Measurements from ENCODE around the gene STAMBP. TPM values are rescaled to one million over a fixed set of nuclear protein-coding genes. Genes with fewer than 3 reads are reported as not detected.

Gene STAMBP
- polyA plus RNA-seq, 1 donor (not counting 4 experiments of a cell fraction or from before 2014, with no cell fraction given): 95.4 TPM

DNA sequence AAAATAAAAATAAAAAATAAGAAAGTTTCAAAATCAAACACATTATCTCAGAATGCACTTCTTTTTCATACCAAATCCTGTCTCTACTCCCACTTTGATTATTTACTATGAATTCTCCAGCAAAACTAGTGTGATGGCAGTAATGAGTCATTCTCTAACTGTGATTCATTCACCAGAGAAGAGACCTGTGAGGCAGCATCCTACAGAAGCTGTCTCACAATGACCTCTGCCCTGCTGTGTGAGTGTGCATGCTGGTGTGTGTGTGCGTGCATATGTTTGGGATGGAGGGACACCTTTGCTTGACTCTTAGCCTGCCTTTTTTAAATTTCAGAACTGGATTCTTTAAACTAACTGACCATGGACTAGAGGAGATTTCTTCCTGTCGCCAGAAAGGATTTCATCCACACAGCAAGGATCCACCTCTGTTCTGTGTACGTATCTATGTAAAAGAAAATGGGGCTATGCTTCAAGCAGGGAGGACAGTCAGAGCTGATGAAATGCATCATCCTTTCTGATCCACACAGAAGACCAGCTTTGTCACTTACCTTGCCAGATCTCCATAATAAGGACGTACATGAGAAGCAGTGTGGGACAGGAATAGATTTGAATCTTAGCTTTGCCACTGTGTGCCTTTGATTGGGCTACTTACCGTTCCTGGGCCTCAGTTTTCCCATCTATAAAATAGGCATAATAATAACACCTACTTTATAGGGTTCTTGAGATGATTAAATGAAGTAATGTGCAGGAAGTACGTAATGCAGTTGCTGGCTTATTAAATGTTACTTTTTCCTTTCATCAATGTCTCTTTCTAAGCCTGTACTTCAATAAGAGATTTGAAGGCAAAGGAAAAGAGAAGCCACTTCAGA is 31.2 kb downstream of the STAMBP start:
- no peaks in the 10 kb centered on the region for H3K9me3 ChIP-seq (ENCODE audit: control insufficient read depth, low read depth, low read length)
- FAIRE-seq (peak; percentile 94), DNase-seq (ENCODE audit: low read depth, low spot score) (peak; percentile 40)
- H3K27me3 ChIP-seq (ENCODE audit: control insufficient read depth, extremely low read depth, insufficient read depth, low read length): no peaks in the 10 kb centered on the region
- H3K9ac ChIP-seq (ENCODE audit: control insufficient read depth, extremely low read depth, insufficient read depth, low read length): no peak overlapping the region
- peaks cover 39 to 46% of the 10 kb centered on the region in 2 experiments for H3K36me3 ChIP-seq (ENCODE audit: control insufficient read depth in 2 of 2, extremely low read depth in 1 of 2, insufficient read depth in 2 of 2, low read length in 2 of 2)
- no peak overlapping the region for H3K4me3 ChIP-seq (ENCODE audit: control insufficient read depth in 2 of 3, extremely low read depth in 1 of 3, insufficient read depth in 2 of 3, low read depth in 1 of 3, low read length in 3 of 3)
- H3K79me2 ChIP-seq (ENCODE audit: control insufficient read depth, insufficient read depth, low read length): no peaks in the 10 kb centered on the region
- H3K4me2 ChIP-seq (ENCODE audit: control insufficient read depth, extremely low read depth, insufficient read depth, low read depth, low read length): no peak overlapping the region
- TF ChIP-seq, protein P1, sequence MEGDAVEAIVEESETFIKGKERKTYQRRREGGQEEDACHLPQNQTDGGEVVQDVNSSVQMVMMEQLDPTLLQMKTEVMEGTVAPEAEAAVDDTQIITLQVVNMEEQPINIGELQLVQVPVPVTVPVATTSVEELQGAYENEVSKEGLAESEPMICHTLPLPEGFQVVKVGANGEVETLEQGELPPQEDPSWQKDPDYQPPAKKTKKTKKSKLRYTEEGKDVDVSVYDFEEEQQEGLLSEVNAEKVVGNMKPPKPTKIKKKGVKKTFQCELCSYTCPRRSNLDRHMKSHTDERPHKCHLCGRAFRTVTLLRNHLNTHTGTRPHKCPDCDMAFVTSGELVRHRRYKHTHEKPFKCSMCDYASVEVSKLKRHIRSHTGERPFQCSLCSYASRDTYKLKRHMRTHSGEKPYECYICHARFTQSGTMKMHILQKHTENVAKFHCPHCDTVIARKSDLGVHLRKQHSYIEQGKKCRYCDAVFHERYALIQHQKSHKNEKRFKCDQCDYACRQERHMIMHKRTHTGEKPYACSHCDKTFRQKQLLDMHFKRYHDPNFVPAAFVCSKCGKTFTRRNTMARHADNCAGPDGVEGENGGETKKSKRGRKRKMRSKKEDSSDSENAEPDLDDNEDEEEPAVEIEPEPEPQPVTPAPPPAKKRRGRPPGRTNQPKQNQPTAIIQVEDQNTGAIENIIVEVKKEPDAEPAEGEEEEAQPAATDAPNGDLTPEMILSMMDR (optimal IDR thresholded peaks at IDR 0.05 in 1 of 3, IDR thresholded peaks at IDR 0.05 in 1 of 3, conservative IDR thresholded peaks at IDR 0.05 in 1 of 3; ENCODE audit: extremely low read depth in 1 of 3, insufficient read depth in 2 of 3, low read length in 3 of 3): peak in 1 of 3 experiments; percentile 8
- TF ChIP-seq EZH2 (IDR thresholded peaks at IDR 0.05; ENCODE audit: low read length): no peak
- no peaks in the 10 kb centered on the region for H3K9me1 ChIP-seq (ENCODE audit: control insufficient read depth, extremely low read depth, insufficient read depth, low read length)
- no peak overlapping the region for H2AFZ ChIP-seq (ENCODE audit: control insufficient read depth, low read length)
- peaks cover 9% of the 10 kb centered on the region for H3K4me1 ChIP-seq (ENCODE audit: control insufficient read depth, extremely low read depth, insufficient read depth, low read length)
- dilution Hi-C loops (cut with MboI; ENCODE audit: extremely low pct_ligation_motif_present, low sequenced_read_pairs): no loop called here
- H4K20me1 ChIP-seq (ENCODE audit: control insufficient read depth, extremely low read depth, insufficient read depth, low read length): no peaks in the 10 kb centered on the region
- peak overlapping the region; percentile 27 for H3K27ac ChIP-seq (ENCODE audit: control insufficient read depth, insufficient read depth, low read length)

DNA sequence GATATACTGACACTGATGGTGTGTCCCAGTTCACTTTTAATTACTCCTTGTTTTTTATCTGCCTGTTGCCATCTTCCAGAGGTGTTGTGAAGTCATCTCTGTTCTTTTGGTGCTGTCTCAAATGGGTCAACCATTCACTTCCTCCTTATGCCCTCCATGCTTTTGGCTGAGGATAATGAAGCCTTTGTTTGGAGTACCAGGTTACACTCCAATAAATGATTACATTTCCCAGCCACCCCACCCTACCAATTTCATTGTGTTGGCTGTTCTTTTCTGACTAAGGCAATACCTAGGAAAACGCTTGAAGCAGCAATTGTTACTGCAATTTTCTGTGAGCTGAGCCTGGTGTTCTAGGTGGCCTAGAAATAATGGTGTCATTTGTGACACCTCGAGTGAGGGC is 34.2 kb downstream of the STAMBP start:
- Histone ChIP-seq H3K27me3 (ENCODE audit: control insufficient read depth, extremely low read depth, insufficient read depth, low read length) (no peaks in the 10 kb centered on the region), H3K79me2 (ENCODE audit: control insufficient read depth, insufficient read depth, low read length) (no peaks in the 10 kb centered on the region), H4K20me1 (ENCODE audit: control insufficient read depth, extremely low read depth, insufficient read depth, low read length) (no peaks in the 10 kb centered on the region), H3K4me3 (ENCODE audit: control insufficient read depth in 2 of 3, extremely low read depth in 1 of 3, insufficient read depth in 2 of 3, low read depth in 1 of 3, low read length in 3 of 3) (no peak overlapping the region), H3K9me3 (ENCODE audit: control insufficient read depth, low read depth, low read length) (no peaks in the 10 kb centered on the region), H3K27ac (ENCODE audit: control insufficient read depth, insufficient read depth, low read length) (no peak overlapping the region), H2AFZ (ENCODE audit: control insufficient read depth, low read length) (no peak overlapping the region), H3K9me1 (ENCODE audit: control insufficient read depth, extremely low read depth, insufficient read depth, low read length) (no peaks in the 10 kb centered on the region), H3K4me1 (ENCODE audit: control insufficient read depth, extremely low read depth, insufficient read depth, low read length) (peaks cover 9% of the 10 kb centered on the region), H3K4me2 (ENCODE audit: control insufficient read depth, extremely low read depth, insufficient read depth, low read depth, low read length) (no peak overlapping the region), H3K9ac (ENCODE audit: control insufficient read depth, extremely low read depth, insufficient read depth, low read length) (no peak overlapping the region), H3K36me3 (ENCODE audit: control insufficient read depth in 2 of 2, extremely low read depth in 1 of 2, insufficient read depth in 2 of 2, low read length in 2 of 2) (peaks cover 31 to 41% of the 10 kb centered on the region in 2 experiments)
- no peak for TF ChIP-seq EZH2 (IDR thresholded peaks at IDR 0.05; ENCODE audit: low read length)
- TF ChIP-seq, protein P1 (optimal IDR thresholded peaks at IDR 0.05 in 1 of 3, IDR thresholded peaks at IDR 0.05 in 1 of 3, conservative IDR thresholded peaks at IDR 0.05 in 1 of 3; ENCODE audit: extremely low read depth in 1 of 3, insufficient read depth in 2 of 3, low read length in 3 of 3): no peak
- FAIRE-seq (no peak), DNase-seq (ENCODE audit: low read depth, low spot score) (no peak)
- dilution Hi-C loops (cut with MboI; ENCODE audit: extremely low pct_ligation_motif_present, low sequenced_read_pairs): no loop called here
